HG03558 (cell line): ENCODE data around the gene CAMSAP1.
"Not testable (repeated sequence)": the region's sequence is repeated elsewhere in the genome, so short reads cannot be mapped to it uniquely, and the experiment has no call there.

Experiments used
- ATAC-seq: cut with Tn5 transposase; IDR thresholded peaks from one replicate; pipeline ENCODE4 v1.9.1; 2021; ENCODE audit warnings: moderate number of reproducible peaks; ENCODE audit not compliant: unreplicated experiment; ENCODE audit errors: extremely low read depth

The CAMSAP1 gene

GRCh38 chr9:135903358-135903656 lies 4.0 kb downstream of the CAMSAP1 start:
- ATAC-seq, result no peak

GRCh38 chr9:135902655-135903357 lies 4.5 kb downstream of the CAMSAP1 start:
- ATAC-seq, result no peak

DNA sequence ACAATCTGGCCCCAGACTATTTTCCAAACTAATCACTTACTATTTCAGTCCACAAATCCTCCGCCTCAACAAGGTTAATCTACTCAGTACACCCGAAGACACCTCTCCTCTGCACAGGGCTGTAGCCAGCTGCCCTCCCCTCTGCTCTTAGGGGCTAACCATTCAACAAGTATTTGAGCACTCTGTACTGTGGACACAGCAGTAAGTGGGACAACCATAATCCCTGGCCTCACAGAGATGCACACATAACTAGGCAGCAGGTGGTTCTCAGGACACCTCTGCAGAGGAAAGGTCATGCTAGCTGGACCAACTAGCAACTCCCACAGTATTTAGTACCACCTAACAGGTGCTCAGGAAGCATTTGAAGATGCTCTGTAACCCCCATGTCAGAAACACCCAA lies 5.5 kb downstream of the CAMSAP1 start:
- no peak for ATAC-seq

GRCh38 chr9:135901031-135901758 lies 6.2 kb downstream of the CAMSAP1 start:
- no peak for ATAC-seq

DNA sequence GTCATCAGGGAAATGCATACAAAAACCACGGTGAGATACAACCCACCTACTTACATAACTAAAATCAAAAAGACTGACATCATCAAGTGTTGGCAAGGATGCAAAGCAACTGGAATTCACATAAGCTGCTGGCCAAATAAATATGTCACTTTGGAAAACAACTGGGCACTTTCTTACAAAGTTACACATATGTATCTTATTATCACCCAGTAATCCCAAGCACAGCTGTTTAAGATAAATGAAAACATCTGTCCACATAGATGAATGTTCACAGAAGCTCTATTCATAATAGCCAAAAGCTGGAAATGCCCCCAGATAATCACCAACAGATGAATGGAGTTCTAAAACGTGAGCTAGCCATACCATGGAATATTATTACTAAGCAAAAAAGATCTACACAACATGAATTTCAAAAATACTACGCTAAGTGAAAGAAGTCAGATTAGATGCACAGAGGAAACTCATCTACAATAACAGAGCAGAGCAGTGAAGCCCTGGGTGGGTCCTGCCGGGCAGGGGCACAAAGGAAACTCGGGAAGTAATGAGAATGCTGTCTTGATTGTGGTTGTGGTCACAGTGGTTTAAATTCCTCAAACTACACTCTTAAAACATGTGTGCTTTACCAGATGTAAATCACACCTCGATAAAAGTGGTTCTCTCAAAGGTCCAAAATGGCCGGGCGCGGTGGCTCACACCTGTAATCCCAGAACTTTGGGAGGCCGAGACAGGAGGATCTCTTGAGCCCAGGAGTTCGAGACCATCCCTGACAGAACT lies 8.5 kb downstream of the CAMSAP1 start:
- ATAC-seq, result no peak

DNA sequence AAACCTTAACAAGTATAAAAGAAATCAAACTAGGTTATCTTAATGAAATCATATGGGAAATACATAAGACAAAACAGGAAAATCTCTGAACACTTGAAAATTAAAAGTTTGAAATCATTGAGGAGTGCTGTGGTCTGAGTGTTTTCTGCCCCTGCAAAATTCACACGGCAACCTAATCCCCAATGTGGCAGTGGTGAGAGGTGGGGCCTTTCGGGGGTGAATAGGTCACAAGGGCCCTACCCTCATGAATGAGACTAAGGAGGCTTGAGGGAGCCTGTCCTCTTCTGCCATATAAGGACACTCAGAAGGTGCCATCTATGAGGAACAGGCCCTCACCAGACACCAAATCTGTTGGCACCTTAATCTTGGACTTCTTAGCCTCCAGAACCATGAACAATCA lies 10.7 kb downstream of the CAMSAP1 start:
- no peak for ATAC-seq

GRCh38 chr9:135896205-135896604 lies 11.1 kb downstream of the CAMSAP1 start:
- no peak for ATAC-seq

DNA sequence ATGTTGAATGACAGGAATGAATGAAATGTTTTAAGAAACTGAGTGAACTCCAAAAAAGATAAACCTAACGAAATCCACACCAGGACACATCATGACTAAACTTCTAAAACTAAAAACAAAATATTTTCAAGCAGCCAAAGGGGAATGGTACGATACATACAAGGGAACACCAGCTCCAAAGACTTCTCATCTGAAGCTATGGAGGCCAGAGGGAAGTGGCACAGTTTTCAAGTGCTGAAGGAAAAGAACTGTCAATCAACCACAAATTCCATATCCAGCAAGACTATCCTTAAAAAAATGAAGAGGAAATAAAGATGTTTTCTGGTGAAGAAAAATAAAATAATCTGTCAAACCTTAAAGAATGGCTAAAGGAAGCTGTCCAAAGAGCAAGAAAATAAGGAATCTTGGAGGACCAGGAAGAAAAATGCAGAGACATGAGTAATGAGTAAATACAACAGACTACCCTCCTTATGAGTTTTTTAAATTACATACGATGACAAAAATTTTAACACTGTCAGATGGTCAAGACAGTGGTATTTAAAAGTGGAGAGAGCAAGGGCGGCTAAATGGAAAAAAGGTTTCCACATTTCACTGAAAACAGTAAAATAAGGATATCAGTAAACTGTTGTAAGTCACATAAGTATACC lies 12.0 kb downstream of the CAMSAP1 start:
- ATAC-seq, result no peak

- ATAC-seq, result no peak
Measured at GRCh38 chr9:135893104-135893503, 14.2 kb downstream of the CAMSAP1 start.

DNA sequence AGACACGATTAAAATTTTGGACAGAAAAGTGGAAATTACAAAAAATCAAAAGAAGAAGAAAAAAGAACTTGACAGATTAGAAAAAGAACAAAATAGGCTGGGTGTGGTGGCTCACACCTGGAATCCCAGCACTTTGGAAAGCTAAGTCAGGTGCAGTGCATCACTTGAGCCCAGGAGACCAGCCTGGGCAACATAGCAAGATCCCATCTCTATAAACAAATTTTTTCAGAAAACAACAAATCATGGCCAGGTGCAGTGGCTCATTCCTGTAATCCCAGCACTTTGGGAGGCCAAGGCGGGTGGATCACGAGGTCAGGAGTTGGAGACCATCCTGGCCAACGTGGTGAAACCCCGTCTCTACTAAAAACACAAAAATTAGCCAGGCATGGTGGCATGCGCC lies 15.0 kb downstream of the CAMSAP1 start:
- ATAC-seq, result not testable (repeated sequence)

- no peak for ATAC-seq
Measured at GRCh38 chr9:135891027-135891631, 16.2 kb downstream of the CAMSAP1 start.

DNA sequence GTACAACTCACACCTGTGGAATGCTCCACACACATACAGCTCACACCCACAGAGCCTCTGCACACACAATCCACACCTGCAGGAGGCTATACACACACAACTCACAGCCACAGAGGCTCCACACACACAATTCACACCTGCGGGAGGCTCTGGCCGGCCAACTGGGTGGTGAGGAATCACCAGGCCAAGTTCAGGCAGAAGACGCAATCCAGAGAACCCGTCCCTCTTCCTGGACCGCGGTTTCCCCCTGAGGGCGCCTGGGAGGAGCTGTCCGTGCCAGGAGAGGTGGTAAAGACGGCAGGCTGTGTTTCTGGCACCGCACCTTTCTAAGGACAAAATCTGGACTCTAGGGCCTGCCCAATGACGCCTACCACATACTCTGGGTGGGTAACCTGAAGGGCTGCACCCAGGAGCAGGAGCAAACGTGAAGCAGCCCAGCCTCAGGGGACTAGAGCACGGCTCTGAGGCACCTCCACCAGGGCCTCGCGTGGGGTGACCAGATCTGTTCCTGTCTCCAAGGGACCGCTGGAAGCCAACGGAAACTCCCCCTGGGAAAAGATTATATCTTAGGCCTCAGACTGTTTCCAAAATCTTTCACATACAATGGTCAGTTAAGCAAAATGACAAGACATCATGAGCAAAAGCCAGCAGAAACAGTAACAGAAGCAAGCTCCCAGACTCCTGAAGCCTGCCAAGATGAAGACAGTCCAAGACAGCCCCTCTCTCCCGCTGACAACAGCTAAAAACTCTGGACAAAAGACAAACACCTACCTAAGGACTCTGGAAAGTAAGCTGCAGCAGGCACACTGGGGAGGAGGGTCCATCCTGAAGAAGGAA lies 16.9 kb downstream of the CAMSAP1 start:
- ATAC-seq, result no peak

- ATAC-seq, result no peak
Measured at GRCh38 chr9:135889564-135890189, 17.7 kb downstream of the CAMSAP1 start.

DNA sequence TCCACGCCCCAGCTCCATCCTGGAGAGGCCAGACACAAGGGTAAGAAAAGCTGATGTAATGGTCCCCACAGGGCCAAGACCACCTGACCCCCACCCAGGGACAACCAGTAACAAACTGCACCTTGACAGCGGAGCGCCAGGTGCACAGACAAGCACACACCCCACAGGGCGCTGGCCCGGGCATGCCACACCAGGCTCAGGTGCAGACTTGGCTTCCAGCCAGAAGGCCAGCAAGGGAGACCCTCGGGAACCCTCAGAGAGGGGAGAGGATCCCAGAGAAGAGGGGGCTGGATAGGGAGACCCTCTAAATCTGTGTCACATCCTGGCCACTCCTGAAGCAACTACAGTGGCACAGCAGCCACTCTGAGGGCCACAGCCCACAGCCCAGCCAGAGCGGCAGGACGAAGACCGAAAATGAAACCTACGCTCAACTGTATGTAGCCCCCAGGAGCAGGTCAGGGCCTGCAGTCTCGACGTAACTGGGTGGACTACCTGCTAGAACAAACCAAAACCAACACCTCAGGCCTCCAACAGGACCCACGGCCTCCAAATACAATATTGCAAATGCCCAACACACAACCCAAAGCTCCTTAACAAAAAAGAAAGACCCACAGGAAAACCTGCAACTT lies 18.5 kb downstream of the CAMSAP1 start:
- ATAC-seq, result no peak

- no peak for ATAC-seq
Measured at GRCh38 chr9:135888126-135888765, 19.1 kb downstream of the CAMSAP1 start.

GRCh38 chr9:135887585-135888050 lies 19.7 kb downstream of the CAMSAP1 start:
- no peak for ATAC-seq

- no peak for ATAC-seq
Measured at GRCh38 chr9:135887021-135887507, 20.3 kb downstream of the CAMSAP1 start.
